Panc1 (cell line): ENCODE measurements around the gene SARDH. TPM values are rescaled to one million over a fixed set of nuclear protein-coding genes. Genes with fewer than 3 reads are reported as not detected.

ENCODE experiments used
- ATAC-seq: fragments of 200-7000 bp; cut with Tn5 transposase; 2 replicates; pipeline ENCODE4 v1.9.1; 2020; ENCODE audit warnings: mild to moderate bottlenecking, moderate library complexity
- BruUV-seq: library from RNA; stranded (reverse); fragments of 400-500 nt; replicated peaks from 2 replicates; lab custom pipeline; 2021; lab: Mats Ljungman, UMichigan
- CTCF ChIA-PET: fragments of 300-600 bp; sonication (Branson Sonifier 250); formaldehyde crosslinking; loops from one replicate; lab custom pipeline; 2022; ENCODE audit warnings: antibody characterized with exemption; lab: Charles Lee
- POLR2A ChIA-PET: fragments of 300-600 bp; sonication (Branson Sonifier 250); formaldehyde crosslinking; loops from one replicate; lab custom pipeline; 2022; ENCODE audit warnings: antibody characterized with exemption; lab: Charles Lee
- DNase-seq: peaks from one replicate; pipeline ENCODE4 v3.0.0-alpha.2; 2010; ENCODE audit warnings: low read depth, low spot score
- H3K27ac ChIP-seq: 2 replicates; pipeline ENCODE4 v1.5.1; 2011; ENCODE audit warnings: mild to moderate bottlenecking, low read length, inconsistent platforms
- H3K27me3 ChIP-seq: fragments of 200-500 bp; sonication (Bioruptor generic); 2 replicates; pipeline ENCODE4 v1.6.0; 2014; ENCODE audit warnings: low read length, inconsistent platforms; ENCODE audit not compliant: control insufficient read depth, insufficient read depth
- H3K36me3 ChIP-seq: fragments of 200-500 bp; sonication (Bioruptor generic); 2 replicates; pipeline ENCODE4 v1.5.1; 2014; ENCODE audit warnings: inconsistent platforms, mild to moderate bottlenecking, low read length, moderate library complexity; ENCODE audit not compliant: control insufficient read depth, insufficient read depth
- H3K4me1 ChIP-seq: 2 replicates; pipeline ENCODE4 v1.5.1; 2011; ENCODE audit warnings: inconsistent platforms, mild to moderate bottlenecking, low read length, moderate library complexity; ENCODE audit not compliant: control insufficient read depth, insufficient read depth
- H3K4me3 ChIP-seq, 2 experiments: 2 replicates each; pipeline ENCODE4 v1.5.1; 2011 to 2012; ENCODE audit warnings: low read depth in 2 of 2, low read length in 2 of 2, mild to moderate bottlenecking in 2 of 2, inconsistent platforms in 1 of 2, moderate library complexity in 1 of 2
- H3K9me3 ChIP-seq: fragments of 200-500 bp; sonication (Bioruptor generic); 2 replicates; pipeline ENCODE4 v1.5.1; 2014; ENCODE audit warnings: low read depth, mild to moderate bottlenecking, inconsistent platforms, low read length, moderate library complexity; ENCODE audit not compliant: control insufficient read depth, insufficient read depth
- CTCF ChIP-seq: fragments of 450-650 bp; IDR thresholded peaks from 2 replicates; pipeline ENCODE4 v1.5.1; 2017; ENCODE audit warnings: mild to moderate bottlenecking
- POLR2AphosphoS5 ChIP-seq: IDR thresholded peaks from 2 replicates; pipeline ENCODE4 v1.6.1; 2012; ENCODE audit warnings: mild to moderate bottlenecking, low read depth, low read length, moderate library complexity
- SIN3A ChIP-seq: IDR thresholded peaks from 2 replicates; pipeline ENCODE4 v1.6.1; 2012; ENCODE audit warnings: low read depth, mild to moderate bottlenecking, low read length, moderate library complexity, borderline replicate concordance; ENCODE audit not compliant: insufficient read depth
- TCF7L2 ChIP-seq: IDR thresholded peaks from 2 replicates; pipeline ENCODE4 v1.6.1; 2011; ENCODE audit warnings: mild to moderate bottlenecking, low read depth, low read length, inconsistent platforms
- in situ Hi-C: cut with HindIII; loops from 2 replicates; pipeline ENCODE4 v1.10.0; 2016; ENCODE audit warnings: low sequenced_read_pairs, low pct_unique_long_range_greater_than_20kb
- intact Hi-C: fragments of 100-400 bp; cut with micrococcal nuclease; formaldehyde crosslinking; loops from one replicate; pipeline ENCODE4 v1.10.0; 2022; ENCODE audit not compliant: unreplicated experiment
- total RNA-seq: library from RNA; stranded (reverse); gene quantifications from one replicate; pipeline ENCODE4 v1.2.1, GENCODE V29; 2021; ENCODE audit not compliant: unreplicated experiment
- TF ChIP-seq, protein P1 (sequence below), 2 experiments: IDR thresholded peaks; 2 replicates each; pipeline ENCODE4 v1.6.1; 2011 to 2012; ENCODE audit warnings: low read depth in 2 of 2, control low read depth in 1 of 2, low read length in 1 of 2, mild to moderate bottlenecking in 1 of 2, moderate library complexity in 1 of 2; ENCODE audit not compliant: insufficient read depth in 1 of 2

Gene SARDH
- total RNA-seq, 1 experiment from 2014 or later = 0.13 TPM

- Histone ChIP-seq H3K9me3 (no peaks in the 10 kb centered on the region), H3K27ac (no peak overlapping the region), H3K36me3 (no peaks in the 10 kb centered on the region), H3K4me1 (no peaks in the 10 kb centered on the region), H3K27me3 (no peaks in the 10 kb centered on the region), H3K4me3 (no peak overlapping the region)
- POLR2A ChIA-PET = no interaction called here
- intact Hi-C loops (no loop called here), in situ Hi-C loops (no loop called here)
- CTCF ChIA-PET = no interaction called here
- no peak for ATAC-seq
- TF ChIP-seq TCF7L2 (no peak), CTCF (no peak), POLR2AphosphoS5 (no peak), SIN3A (no peak)
- TF ChIP-seq, protein P1, sequence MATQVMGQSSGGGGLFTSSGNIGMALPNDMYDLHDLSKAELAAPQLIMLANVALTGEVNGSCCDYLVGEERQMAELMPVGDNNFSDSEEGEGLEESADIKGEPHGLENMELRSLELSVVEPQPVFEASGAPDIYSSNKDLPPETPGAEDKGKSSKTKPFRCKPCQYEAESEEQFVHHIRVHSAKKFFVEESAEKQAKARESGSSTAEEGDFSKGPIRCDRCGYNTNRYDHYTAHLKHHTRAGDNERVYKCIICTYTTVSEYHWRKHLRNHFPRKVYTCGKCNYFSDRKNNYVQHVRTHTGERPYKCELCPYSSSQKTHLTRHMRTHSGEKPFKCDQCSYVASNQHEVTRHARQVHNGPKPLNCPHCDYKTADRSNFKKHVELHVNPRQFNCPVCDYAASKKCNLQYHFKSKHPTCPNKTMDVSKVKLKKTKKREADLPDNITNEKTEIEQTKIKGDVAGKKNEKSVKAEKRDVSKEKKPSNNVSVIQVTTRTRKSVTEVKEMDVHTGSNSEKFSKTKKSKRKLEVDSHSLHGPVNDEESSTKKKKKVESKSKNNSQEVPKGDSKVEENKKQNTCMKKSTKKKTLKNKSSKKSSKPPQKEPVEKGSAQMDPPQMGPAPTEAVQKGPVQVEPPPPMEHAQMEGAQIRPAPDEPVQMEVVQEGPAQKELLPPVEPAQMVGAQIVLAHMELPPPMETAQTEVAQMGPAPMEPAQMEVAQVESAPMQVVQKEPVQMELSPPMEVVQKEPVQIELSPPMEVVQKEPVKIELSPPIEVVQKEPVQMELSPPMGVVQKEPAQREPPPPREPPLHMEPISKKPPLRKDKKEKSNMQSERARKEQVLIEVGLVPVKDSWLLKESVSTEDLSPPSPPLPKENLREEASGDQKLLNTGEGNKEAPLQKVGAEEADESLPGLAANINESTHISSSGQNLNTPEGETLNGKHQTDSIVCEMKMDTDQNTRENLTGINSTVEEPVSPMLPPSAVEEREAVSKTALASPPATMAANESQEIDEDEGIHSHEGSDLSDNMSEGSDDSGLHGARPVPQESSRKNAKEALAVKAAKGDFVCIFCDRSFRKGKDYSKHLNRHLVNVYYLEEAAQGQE (IDR thresholded peaks at IDR 0.05; ENCODE audit: insufficient read depth in 1 of 2, low read depth in 2 of 2, low read length in 1 of 2) = no peak
- no TSS peak for BruUV-seq
- no peak for DNase-seq
These were observed 53.2 kb downstream of the SARDH start for GRCh38 chr9:133684936-133685361.

- POLR2A ChIA-PET = no interaction called here
These were observed 53.8 kb downstream of the SARDH start for GRCh38 chr9:133684121-133684935.

More at GRCh38 chr9:133684121-133684935, 53.8 kb downstream of the SARDH start:
- TF ChIP-seq CTCF (no peak), TCF7L2 (no peak)
- TF ChIP-seq, protein P1 (IDR thresholded peaks at IDR 0.05; ENCODE audit: insufficient read depth in 1 of 2, low read depth in 2 of 2, low read length in 1 of 2) = no peak
- Histone ChIP-seq H3K4me1 (no peaks in the 10 kb centered on the region), H3K36me3 (no peaks in the 10 kb centered on the region), H3K4me3 (no peak overlapping the region), H3K27ac (no peak overlapping the region), H3K9me3 (no peaks in the 10 kb centered on the region), H3K27me3 (no peaks in the 10 kb centered on the region)
- in situ Hi-C loops (no loop called here), intact Hi-C loops (no loop called here)
- CTCF ChIA-PET = no interaction called here
- DNase-seq (no peak), ATAC-seq (no peak)
- no TSS peak for BruUV-seq
